ENCODE data around the gene NF2. TPM values are rescaled to one million over a fixed set of nuclear protein-coding genes. Genes with fewer than 3 reads are reported as not detected.

The NF2 gene
- total RNA-seq, 1 donor from 2014 or later: 43.9 TPM

DNA sequence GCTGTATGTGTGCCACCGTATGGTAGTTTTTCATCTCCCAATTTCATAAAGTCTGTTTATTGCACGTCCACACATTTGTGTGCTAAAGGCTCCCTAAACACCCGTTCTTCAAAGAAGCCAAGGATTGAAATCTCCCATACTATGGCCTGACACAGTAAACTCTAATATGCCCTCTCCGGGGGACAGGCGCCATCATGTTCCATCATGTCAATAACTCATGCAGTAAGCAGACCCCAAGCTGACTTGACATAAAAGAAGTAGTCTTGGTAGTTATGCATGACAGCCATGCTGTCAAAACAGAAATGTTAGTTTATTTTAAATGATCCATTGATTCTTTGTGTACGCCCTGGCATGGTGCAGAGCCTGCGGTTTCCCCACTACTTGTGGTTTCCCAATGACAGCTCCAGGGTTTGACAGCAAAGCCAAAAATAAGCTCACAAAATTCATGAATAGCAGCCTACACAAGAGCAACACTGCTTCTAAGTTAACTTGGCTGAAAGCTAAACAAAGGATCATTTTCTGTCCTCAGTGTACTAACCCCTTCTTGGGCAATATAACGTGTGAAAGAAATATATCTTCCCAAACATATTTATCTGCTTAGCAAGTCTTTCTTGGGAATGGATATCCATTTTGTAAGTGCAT is 59.9 kb downstream of the NF2 start:
- H3K36me3 ChIP-seq: peaks cover 89% of the 10 kb centered on the region
- no peaks in the 10 kb centered on the region for H3K27me3 ChIP-seq
- no peak for TF ChIP-seq CTCF (IDR thresholded peaks at IDR 0.05)
- no peak overlapping the region for H3K4me3 ChIP-seq
- ATAC-seq: no peak
- intact Hi-C loops (cut with DNase I): no loop called here
- H3K9me3 ChIP-seq: no peaks in the 10 kb centered on the region
- no peaks in the 10 kb centered on the region for H3K4me1 ChIP-seq
- no peak overlapping the region for H3K27ac ChIP-seq
- no peak for DNase-seq

DNA sequence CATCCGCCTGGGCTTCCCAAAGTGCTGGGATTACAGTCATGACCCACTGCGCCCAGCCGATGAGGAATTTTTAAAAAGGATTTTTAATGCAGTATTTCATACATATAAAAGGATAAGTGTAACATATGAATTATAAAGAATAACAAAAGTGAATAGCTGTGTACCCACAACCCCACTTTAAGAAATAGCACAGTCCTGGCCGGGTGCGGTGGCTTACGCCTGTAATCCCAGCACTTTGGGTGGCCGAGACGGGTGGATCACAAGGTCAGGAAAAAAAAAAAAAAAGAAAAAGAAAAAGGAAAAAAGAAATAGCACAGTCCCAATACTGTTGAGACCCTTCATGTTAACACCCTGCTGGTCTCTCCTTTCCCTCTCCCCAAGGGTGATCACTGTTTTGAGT is 62.1 kb downstream of the NF2 start:
- Histone ChIP-seq H3K36me3 (peaks cover 90% of the 10 kb centered on the region), H3K4me1 (no peaks in the 10 kb centered on the region), H3K27me3 (no peaks in the 10 kb centered on the region), H3K4me3 (no peak overlapping the region), H3K9me3 (no peaks in the 10 kb centered on the region), H3K27ac (no peak overlapping the region)
- no peak for TF ChIP-seq CTCF (IDR thresholded peaks at IDR 0.05)
- DNase-seq (no peak), ATAC-seq (no peak)
- intact Hi-C loops (cut with DNase I): no loop called here

- peaks cover 79% of the 10 kb centered on the region for H3K36me3 ChIP-seq
Measured at GRCh38 chr22:29668673-29669072, 65.2 kb downstream of the NF2 start.

GRCh38 chr22:29670626-29671025 is 67.2 kb downstream of the NF2 start:
- H3K36me3 ChIP-seq: peaks cover 83% of the 10 kb centered on the region
- intact Hi-C loops (cut with DNase I): no loop called here
- no peak for TF ChIP-seq CTCF (IDR thresholded peaks at IDR 0.05)

More at GRCh38 chr22:29668673-29669072, 65.2 kb downstream of the NF2 start:
- H3K27ac ChIP-seq: no peak overlapping the region
- H3K9me3 ChIP-seq: no peaks in the 10 kb centered on the region
- H3K4me1 ChIP-seq: no peaks in the 10 kb centered on the region
- no peaks in the 10 kb centered on the region for H3K27me3 ChIP-seq
- DNase-seq (no peak), ATAC-seq (no peak)
- H3K4me3 ChIP-seq: no peak overlapping the region
- TF ChIP-seq CTCF (IDR thresholded peaks at IDR 0.05): no peak
- intact Hi-C loops (cut with DNase I): no loop called here

GRCh38 chr22:29673361-29674066 is 70.1 kb downstream of the NF2 start:
- Histone ChIP-seq H3K4me1 (no peaks in the 10 kb centered on the region), H3K9me3 (no peaks in the 10 kb centered on the region), H3K27me3 (no peaks in the 10 kb centered on the region), H3K36me3 (peaks cover 87% of the 10 kb centered on the region), H3K4me3 (no peak overlapping the region), H3K27ac (no peak overlapping the region)
- ATAC-seq: no peak
- no peak for DNase-seq
- intact Hi-C loops (cut with DNase I): no loop called here
- TF ChIP-seq CTCF (IDR thresholded peaks at IDR 0.05): no peak

More at GRCh38 chr22:29670626-29671025, 67.2 kb downstream of the NF2 start:
- H3K4me3 ChIP-seq: no peak overlapping the region
- DNase-seq: no peak
- no peaks in the 10 kb centered on the region for H3K27me3 ChIP-seq
- no peaks in the 10 kb centered on the region for H3K4me1 ChIP-seq
- H3K27ac ChIP-seq: no peak overlapping the region
- ATAC-seq: no peak
- H3K9me3 ChIP-seq: no peaks in the 10 kb centered on the region
